ENCODE data around the gene LAMTOR1. TPM values are rescaled to one million over a fixed set of nuclear protein-coding genes. Genes with fewer than 3 reads are reported as not detected.

LAMTOR1 gene
- total RNA-seq, 1 experiment from 2014 or later: 96.3 TPM

DNA sequence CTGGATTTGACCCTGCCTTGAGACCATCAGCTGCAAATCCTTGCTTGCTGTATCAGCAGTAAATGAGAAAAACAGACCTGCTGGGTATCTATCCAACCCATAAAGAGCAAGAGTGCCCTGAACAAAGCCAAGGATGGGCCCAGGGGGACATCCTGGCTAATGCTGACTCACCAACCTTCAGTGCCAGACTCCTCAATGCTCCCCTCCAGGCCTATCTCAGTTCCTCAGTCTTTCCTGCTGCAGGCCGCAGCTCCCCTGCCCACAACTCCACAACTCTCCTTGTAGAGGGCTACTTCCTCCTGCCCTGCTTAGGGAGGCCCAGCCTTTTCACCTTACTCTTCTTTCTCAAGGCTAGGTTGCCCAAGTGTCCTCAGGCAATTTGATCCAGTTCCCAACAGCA lies 2.6 kb downstream of the LAMTOR1 start:
- Histone ChIP-seq H2BK20ac (ENCODE audit: low read depth, low read length, poor library complexity, severe bottlenecking) (no peak overlapping the region), H2AFZ (ENCODE audit: low read length) (no peak overlapping the region), H2BK15ac (ENCODE audit: low read depth, low read length) (no peak overlapping the region), H2BK12ac (ENCODE audit: insufficient read length, low read depth, low read length) (no peak overlapping the region), H4K91ac (ENCODE audit: insufficient read length, low read depth, low read length) (no peak overlapping the region), H3T11ph (ENCODE audit: low read length) (no peak overlapping the region), H3K4me1 (ENCODE audit: insufficient read depth, low read length) (no peaks in the 10 kb centered on the region; the same call in 1 of the 2 replicates), H4K8ac (replicated peaks; ENCODE audit: insufficient read length, low read depth, low read length) (no peak overlapping the region), H3K23me2 (ENCODE audit: insufficient read length, low read depth, low read length, poor library complexity, severe bottlenecking) (peaks cover 7% of the 10 kb centered on the region), H3K18ac (ENCODE audit: insufficient read length, low read depth, low read length) (no peak overlapping the region), H3K4me2 (ENCODE audit: insufficient read depth, insufficient read length, low read length) (no peak overlapping the region), H3K4ac (ENCODE audit: low read depth, low read length) (no peak overlapping the region), H2BK120ac (ENCODE audit: low read depth, low read length, poor library complexity, severe bottlenecking) (no peak overlapping the region), H3K9me3 (ENCODE audit: control insufficient read depth, low read depth, low read length) (no peaks in the 10 kb centered on the region), H3K9ac (ENCODE audit: extremely low read depth, insufficient read length, low read length) (peak overlapping the region; percentile 8), H2BK5ac (ENCODE audit: insufficient read length, low read length) (no peak overlapping the region), H3K79me2 (ENCODE audit: insufficient read depth, low read length) (peaks cover 14% of the 10 kb centered on the region; the same call in 1 of the 2 replicates), H3K56ac (ENCODE audit: insufficient read length, low read depth, low read length) (no peak overlapping the region), H3K23ac (ENCODE audit: insufficient read length, low read depth, low read length) (no peak overlapping the region), H3K79me1 (ENCODE audit: insufficient read depth, low read depth, low read length, poor library complexity, severe bottlenecking) (peaks cover 3% of the 10 kb centered on the region), H4K20me1 (ENCODE audit: control insufficient read depth, insufficient read depth, insufficient read length) (peaks cover 2% of the 10 kb centered on the region), H3K27ac (ENCODE audit: insufficient read length, low read depth, low read length) (no peak overlapping the region), H3K14ac (ENCODE audit: insufficient read depth, low read length) (no peak overlapping the region), H3K27me3 (ENCODE audit: insufficient read depth, low read length) (no peaks in the 10 kb centered on the region), H2AK5ac (ENCODE audit: insufficient read length, low read length) (no peak overlapping the region), H4K5ac (ENCODE audit: insufficient read length, low read depth, low read length) (no peak overlapping the region)
- peaks cover 24 to 30% of the 10 kb centered on the region in 2 experiments for H3K4me1 Mint-ChIP-seq
- no peaks in the 10 kb centered on the region for H3K9me3 Mint-ChIP-seq
- H3K36me3 Mint-ChIP-seq (ENCODE audit: insufficient read depth in 1 of 3, low read depth in 3 of 3): peaks cover 23 to 54% (median 42%) of the 10 kb centered on the region in 3 experiments
- H3K27ac Mint-ChIP-seq: peak overlapping the region in 1 of 3 experiments; percentile 91; a peak in 3 of 7 replicates
- no peak overlapping the region; a peak in 2 of 5 replicates for H3K4me3 Mint-ChIP-seq
- WGBS (ENCODE audit: extremely low coverage, insufficient read length, low lambda C conversion rate): no CpG with 5 or more reads among the region's 1 CpG
- DNase-seq: no peak
- no peaks in the 10 kb centered on the region for H3K27me3 Mint-ChIP-seq (ENCODE audit: low read depth)
- TF ChIP-seq, protein P1, sequence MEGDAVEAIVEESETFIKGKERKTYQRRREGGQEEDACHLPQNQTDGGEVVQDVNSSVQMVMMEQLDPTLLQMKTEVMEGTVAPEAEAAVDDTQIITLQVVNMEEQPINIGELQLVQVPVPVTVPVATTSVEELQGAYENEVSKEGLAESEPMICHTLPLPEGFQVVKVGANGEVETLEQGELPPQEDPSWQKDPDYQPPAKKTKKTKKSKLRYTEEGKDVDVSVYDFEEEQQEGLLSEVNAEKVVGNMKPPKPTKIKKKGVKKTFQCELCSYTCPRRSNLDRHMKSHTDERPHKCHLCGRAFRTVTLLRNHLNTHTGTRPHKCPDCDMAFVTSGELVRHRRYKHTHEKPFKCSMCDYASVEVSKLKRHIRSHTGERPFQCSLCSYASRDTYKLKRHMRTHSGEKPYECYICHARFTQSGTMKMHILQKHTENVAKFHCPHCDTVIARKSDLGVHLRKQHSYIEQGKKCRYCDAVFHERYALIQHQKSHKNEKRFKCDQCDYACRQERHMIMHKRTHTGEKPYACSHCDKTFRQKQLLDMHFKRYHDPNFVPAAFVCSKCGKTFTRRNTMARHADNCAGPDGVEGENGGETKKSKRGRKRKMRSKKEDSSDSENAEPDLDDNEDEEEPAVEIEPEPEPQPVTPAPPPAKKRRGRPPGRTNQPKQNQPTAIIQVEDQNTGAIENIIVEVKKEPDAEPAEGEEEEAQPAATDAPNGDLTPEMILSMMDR (conservative IDR thresholded peaks at IDR 0.05): no peak

Data from H9 (cell line).